Activated gamma-delta T cell treated with Interleukin-2 at 50 U/mL for 16 hours (primary cell): ENCODE data around the gene CD86.

Experiments
- DNase-seq: peaks from one replicate; pipeline ENCODE4 v3.0.0-alpha.2; 2020

The CD86 gene

DNA sequence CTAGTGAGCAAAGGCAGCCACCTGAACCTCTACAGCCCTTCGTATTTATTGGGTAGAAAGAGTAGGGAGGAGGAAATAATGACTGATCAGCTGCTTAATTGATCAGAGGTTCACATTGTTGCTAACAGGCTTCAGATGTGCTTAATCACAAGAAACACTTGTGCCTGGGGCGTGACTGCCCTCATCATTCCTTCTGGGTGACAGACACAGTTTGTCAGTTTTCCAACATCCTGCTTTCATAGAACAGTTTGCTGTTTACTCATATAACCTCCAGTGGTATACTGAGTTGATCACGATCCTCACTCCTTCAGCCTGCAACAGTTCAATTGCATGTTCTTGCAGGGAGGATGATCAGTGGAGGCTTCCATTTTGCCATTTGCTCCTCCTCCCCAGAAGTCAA is 114.7 kb downstream of the CD86 start:
- DNase-seq, result no peak
